ENCODE measurements around the gene CADPS2.

Gene CADPS2

DNA sequence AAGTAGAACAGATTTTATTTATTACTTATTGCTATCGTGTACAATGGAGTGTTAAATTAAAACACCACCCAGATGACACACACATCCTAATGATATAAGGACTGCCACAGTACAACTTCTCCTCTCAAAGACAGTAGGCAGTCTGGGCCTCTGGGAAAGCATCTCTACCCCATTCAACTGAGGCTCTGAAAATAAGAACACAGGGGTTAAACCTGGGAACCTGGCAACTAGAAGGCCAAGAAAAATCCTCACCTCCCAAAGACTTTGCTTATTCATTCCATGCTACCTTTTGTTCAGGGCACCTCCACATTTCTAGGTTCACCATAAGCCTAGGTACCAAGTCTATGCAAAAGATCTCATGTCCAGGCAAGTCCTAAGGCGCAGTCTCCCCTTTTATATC, 456.3 kb downstream of the CADPS2 start:
- TF ChIP-seq Cebpa-rat (IDR thresholded peaks at IDR 0.05): no peak

DNA sequence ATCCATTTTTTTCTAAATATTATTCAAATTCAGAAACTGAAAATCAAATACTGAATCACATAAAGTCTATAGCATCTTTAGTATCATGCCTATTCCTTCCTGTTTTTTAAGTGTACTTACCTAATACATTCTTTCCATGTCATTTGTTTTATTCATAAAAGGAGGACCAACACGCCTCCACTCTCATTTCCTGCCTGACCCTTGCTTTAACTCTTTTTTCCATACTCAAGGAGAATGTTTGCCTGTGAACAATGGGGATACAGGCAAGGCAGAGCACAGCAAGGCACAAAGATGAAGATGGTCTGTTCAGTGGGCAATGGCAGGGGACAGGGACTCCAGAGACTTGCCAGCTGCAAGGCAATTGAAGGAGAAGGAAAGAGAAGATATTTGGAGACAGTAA, 460.5 kb downstream of the CADPS2 start:
- no peak overlapping the region for H3K4me3 ChIP-seq
- TF ChIP-seq Cebpa-rat (IDR thresholded peaks at IDR 0.05): no peak
- H3K36me3 ChIP-seq: no peaks in the 10 kb centered on the region

More for the DNA sequence above, 456.3 kb downstream of the CADPS2 start:
- Histone ChIP-seq H3K9ac (no peak overlapping the region), H3K4me3 (no peak overlapping the region), H3K27ac (no peak overlapping the region), H4K20me1 (no peaks in the 10 kb centered on the region), H3K9me3 (no peaks in the 10 kb centered on the region), H3K36me3 (no peaks in the 10 kb centered on the region), H3K4me2 (no peak overlapping the region), H3K27me3 (no peaks in the 10 kb centered on the region), H3K4me1 (no peaks in the 10 kb centered on the region)

DNA sequence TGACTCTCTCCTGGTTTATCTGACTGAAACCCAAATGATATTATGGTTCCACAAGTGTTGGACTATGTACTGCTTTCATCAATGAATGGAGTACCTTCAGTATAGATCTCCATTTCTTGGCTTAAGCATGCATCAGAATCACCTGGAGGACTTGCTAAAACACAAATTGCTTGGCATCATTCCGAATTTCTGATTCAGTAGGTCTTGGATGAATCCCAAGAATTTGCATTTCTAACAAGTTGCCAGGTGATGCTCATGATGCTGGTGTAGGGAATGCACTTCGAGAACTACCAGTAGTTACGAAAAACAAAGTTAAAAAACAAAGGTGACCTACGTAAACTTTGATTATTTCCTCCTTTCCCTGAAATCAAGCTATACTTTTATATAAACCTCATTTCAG, 462.7 kb downstream of the CADPS2 start:
- Histone ChIP-seq H3K4me1 (no peaks in the 10 kb centered on the region), H3K36me3 (no peaks in the 10 kb centered on the region), H3K9me3 (no peaks in the 10 kb centered on the region), H3K27ac (no peak overlapping the region), H3K27me3 (no peaks in the 10 kb centered on the region), H3K4me3 (no peak overlapping the region), H3K9ac (no peak overlapping the region), H3K4me2 (no peak overlapping the region), H4K20me1 (no peaks in the 10 kb centered on the region)
- TF ChIP-seq Cebpa-rat (IDR thresholded peaks at IDR 0.05): no peak

More for the DNA sequence above, 460.5 kb downstream of the CADPS2 start:
- Histone ChIP-seq H3K4me2 (no peak overlapping the region), H3K4me1 (no peaks in the 10 kb centered on the region), H4K20me1 (no peaks in the 10 kb centered on the region), H3K27me3 (no peaks in the 10 kb centered on the region), H3K9ac (no peak overlapping the region), H3K27ac (no peak overlapping the region), H3K9me3 (no peaks in the 10 kb centered on the region)

DNA sequence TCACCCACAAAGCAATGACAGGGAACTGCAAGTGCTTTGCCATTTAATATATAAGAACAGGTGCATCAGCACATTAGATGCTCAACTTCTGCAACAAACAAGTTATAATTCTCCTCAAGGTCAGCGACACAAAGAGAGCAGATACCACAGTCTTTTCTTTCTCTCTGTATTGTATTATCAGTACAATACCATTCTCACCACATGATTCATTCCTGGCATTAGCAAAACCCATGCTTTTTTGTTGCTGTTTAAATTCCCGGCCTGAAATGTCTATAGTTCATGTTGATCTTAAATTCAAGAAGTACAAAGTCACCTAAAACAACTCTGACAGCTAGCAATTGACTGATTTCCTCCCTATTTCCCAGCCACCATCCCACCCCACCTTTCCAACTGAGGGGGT, 469.9 kb downstream of the CADPS2 start:
- no peak overlapping the region for H3K4me2 ChIP-seq
- peaks cover 32% of the 10 kb centered on the region for H3K4me1 ChIP-seq
- no peak overlapping the region for H3K9ac ChIP-seq
- H3K27ac ChIP-seq: no peak overlapping the region
- no peak overlapping the region for H3K4me3 ChIP-seq
- H3K36me3 ChIP-seq: no peaks in the 10 kb centered on the region
- no peaks in the 10 kb centered on the region for H3K9me3 ChIP-seq
- no peak for TF ChIP-seq Cebpa-rat (IDR thresholded peaks at IDR 0.05)
- H4K20me1 ChIP-seq: no peaks in the 10 kb centered on the region
- no peaks in the 10 kb centered on the region for H3K27me3 ChIP-seq

DNA sequence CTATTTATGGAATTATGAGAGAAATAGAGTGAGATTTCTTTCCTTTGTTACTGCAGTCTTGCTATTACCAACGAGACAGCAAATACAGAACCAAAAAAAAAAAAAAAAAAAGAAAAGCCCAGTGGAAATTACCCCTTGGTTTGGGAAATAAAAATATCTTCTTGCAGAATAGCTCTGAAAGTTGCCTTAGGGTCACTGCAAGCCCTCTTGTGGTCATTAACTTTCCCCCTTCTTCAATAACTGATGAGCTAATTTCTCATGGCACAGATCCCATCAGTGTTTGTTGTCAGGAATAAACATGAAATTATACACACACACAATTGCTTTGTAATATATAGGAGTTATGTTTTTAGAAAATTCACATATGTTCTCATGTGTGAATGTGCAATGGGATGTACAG, 470.8 kb downstream of the CADPS2 start:
- H3K27me3 ChIP-seq: no peaks in the 10 kb centered on the region
- H3K9ac ChIP-seq: no peak overlapping the region
- no peaks in the 10 kb centered on the region for H3K9me3 ChIP-seq
- TF ChIP-seq Cebpa-rat (IDR thresholded peaks at IDR 0.05): no peak
- no peak overlapping the region for H3K27ac ChIP-seq
- H3K4me3 ChIP-seq: no peak overlapping the region
- no peaks in the 10 kb centered on the region for H4K20me1 ChIP-seq
- H3K4me1 ChIP-seq: peaks cover 32% of the 10 kb centered on the region
- no peaks in the 10 kb centered on the region for H3K36me3 ChIP-seq
- H3K4me2 ChIP-seq: peak overlapping the region; percentile 34; the same call in 1 of the 2 replicates

DNA sequence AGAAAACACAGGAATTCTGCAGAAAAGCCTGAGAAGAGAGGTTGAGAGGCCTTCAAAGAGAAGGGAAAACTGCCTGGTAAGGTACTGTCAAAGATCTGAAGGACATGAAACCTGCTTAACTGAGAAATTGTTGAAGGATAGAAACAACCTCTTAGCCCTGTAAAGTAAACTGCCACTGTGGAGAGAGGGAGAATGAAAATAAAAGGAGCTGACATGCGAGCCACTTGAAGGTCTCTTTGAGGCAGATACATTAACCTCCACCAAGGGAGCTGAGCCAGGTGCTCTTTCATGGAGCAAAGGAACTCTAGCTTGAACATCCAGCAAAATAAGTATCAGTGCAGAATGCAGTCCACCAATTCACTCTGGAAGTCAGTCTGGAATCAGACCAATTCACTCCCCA, 472.9 kb downstream of the CADPS2 start:
- H3K4me3 ChIP-seq: no peak overlapping the region
- no peaks in the 10 kb centered on the region for H4K20me1 ChIP-seq
- no peak overlapping the region for H3K27ac ChIP-seq
- H3K9me3 ChIP-seq: no peaks in the 10 kb centered on the region
- no peak overlapping the region for H3K9ac ChIP-seq
- TF ChIP-seq Cebpa-rat (IDR thresholded peaks at IDR 0.05): no peak
- H3K27me3 ChIP-seq: no peaks in the 10 kb centered on the region
- H3K36me3 ChIP-seq: no peaks in the 10 kb centered on the region
- peak overlapping the region; percentile 26; the same call in 1 of the 2 replicates for H3K4me2 ChIP-seq
- H3K4me1 ChIP-seq: peaks cover 32% of the 10 kb centered on the region

DNA sequence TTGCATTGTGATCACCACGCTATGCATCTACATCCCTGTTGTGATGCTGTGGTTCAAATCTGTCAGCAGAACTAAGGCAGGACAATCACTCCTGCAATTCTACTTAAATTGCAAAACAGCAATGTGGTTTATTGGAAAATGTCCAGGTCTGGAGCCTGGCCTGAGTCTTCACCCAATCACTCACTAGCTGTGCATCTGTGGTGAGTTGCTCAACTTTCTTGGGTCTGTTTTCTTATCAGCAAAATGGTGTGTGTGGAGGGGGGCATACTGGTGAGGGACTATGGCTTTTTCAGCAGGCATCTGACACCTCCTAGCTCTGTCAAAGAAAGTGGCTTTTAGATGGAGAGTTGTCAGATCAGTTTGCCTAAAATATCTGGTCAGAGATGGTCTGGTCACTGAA, 473.4 kb downstream of the CADPS2 start:
- Histone ChIP-seq H3K4me2 (peak overlapping the region; percentile 26; the same call in 1 of the 2 replicates), H3K36me3 (no peaks in the 10 kb centered on the region), H4K20me1 (no peaks in the 10 kb centered on the region), H3K27ac (no peak overlapping the region), H3K9me3 (no peaks in the 10 kb centered on the region), H3K4me1 (peaks cover 32% of the 10 kb centered on the region), H3K9ac (no peak overlapping the region), H3K27me3 (no peaks in the 10 kb centered on the region), H3K4me3 (no peak overlapping the region)
- no peak for TF ChIP-seq Cebpa-rat (IDR thresholded peaks at IDR 0.05)

DNA sequence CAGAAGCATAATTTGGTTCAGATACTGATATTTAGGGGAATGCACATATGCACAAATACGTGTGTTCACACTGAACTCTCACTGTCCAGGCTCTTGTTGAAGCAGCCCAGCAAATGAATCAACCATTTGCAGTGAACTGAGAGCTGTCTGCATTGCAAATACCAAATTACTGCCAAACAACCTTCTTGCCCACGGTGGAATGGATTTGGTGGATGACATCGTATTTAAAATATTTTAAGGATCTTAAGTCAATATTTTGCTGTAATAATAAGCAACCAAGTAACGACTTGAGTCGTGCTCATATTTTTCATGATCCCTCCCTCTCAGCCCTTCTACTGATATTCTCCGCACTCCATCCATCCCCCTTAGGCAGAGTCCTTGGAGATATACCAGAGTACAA, 473.8 kb downstream of the CADPS2 start:
- Histone ChIP-seq H3K9me3 (no peaks in the 10 kb centered on the region), H3K27ac (no peak overlapping the region), H3K27me3 (no peaks in the 10 kb centered on the region), H3K4me2 (no peak overlapping the region; the same call in 1 of the 2 replicates), H3K4me3 (no peak overlapping the region), H3K9ac (no peak overlapping the region), H4K20me1 (no peaks in the 10 kb centered on the region), H3K4me1 (peaks cover 32% of the 10 kb centered on the region), H3K36me3 (no peaks in the 10 kb centered on the region)
- no peak for TF ChIP-seq Cebpa-rat (IDR thresholded peaks at IDR 0.05)

DNA sequence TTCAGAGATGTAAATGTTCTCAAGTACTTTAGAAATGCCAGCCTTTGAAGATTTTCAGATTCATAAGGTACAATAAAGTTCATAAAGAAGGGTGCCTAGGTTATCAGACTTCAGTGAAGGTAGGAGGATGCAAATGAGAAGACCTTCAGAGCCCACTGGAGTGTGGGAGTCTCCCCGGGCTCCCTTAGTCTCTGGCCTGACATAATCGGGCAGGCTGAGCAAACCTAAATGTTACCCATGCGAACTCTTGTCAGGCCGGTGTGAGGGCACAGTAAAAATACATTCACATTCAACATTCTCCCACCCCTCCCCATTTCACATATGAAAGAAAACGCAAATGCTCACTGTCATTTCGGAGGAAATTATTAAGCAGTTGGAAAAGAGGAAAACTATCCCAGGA, 479.1 kb downstream of the CADPS2 start:
- Histone ChIP-seq H3K4me2 (no peak overlapping the region), H3K27ac (no peak overlapping the region), H3K4me1 (no peaks in the 10 kb centered on the region), H4K20me1 (no peaks in the 10 kb centered on the region), H3K9ac (no peak overlapping the region), H3K36me3 (no peaks in the 10 kb centered on the region), H3K4me3 (no peak overlapping the region), H3K27me3 (no peaks in the 10 kb centered on the region), H3K9me3 (no peaks in the 10 kb centered on the region)
- TF ChIP-seq Cebpa-rat (IDR thresholded peaks at IDR 0.05): no peak

DNA sequence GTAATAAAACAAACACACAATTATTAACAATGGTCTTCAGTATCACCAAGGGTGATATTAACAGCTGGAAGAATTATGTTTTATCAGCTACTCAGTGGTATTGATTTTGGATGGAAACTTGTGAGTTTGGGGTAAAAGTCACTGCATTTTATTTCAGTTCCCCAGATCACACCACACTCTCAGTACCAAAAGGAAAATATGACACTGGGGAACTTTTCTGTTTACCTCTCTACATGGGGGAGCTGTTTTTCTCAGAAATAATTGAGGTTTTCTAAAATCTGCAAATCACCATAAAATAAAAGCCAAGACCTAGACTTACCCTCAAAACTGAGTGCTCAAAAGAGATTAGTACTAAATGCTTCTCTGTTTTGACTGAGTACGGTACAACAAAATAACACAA, 483.1 kb downstream of the CADPS2 start:
- Histone ChIP-seq H3K9me3 (no peaks in the 10 kb centered on the region), H3K27ac (no peak overlapping the region), H3K4me1 (no peaks in the 10 kb centered on the region), H3K27me3 (no peaks in the 10 kb centered on the region), H3K4me2 (no peak overlapping the region), H3K9ac (no peak overlapping the region), H4K20me1 (no peaks in the 10 kb centered on the region), H3K4me3 (no peak overlapping the region), H3K36me3 (no peaks in the 10 kb centered on the region)
- no peak for TF ChIP-seq Cebpa-rat (IDR thresholded peaks at IDR 0.05)

DNA sequence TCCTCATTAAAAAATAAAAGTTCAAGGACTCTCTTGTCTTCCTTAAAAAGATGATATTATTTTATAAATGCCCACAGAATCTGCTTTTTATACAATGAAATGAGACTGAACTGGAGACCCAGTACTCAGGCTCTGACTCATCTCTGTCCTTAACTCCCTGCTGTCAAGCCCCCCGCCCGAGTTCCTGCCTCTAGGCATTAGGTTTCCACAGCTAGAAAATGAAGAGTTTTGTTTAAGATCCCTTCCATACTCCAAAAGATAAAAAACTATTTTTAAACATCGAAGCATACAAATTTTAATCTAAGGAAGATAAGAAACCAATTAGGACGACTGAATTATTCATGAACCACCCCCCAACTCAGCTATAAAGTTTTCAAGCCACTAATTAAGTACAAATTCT, 484.0 kb downstream of the CADPS2 start:
- H3K4me1 ChIP-seq: no peaks in the 10 kb centered on the region
- no peaks in the 10 kb centered on the region for H3K27me3 ChIP-seq
- no peak overlapping the region for H3K27ac ChIP-seq
- no peaks in the 10 kb centered on the region for H3K9me3 ChIP-seq
- no peaks in the 10 kb centered on the region for H4K20me1 ChIP-seq
- H3K36me3 ChIP-seq: no peaks in the 10 kb centered on the region
- no peak for TF ChIP-seq Cebpa-rat (IDR thresholded peaks at IDR 0.05)
- no peak overlapping the region for H3K4me3 ChIP-seq
- H3K9ac ChIP-seq: no peak overlapping the region
- no peak overlapping the region for H3K4me2 ChIP-seq
